ENCODE results near the gene SLC10A1.
"Not testable (repeated sequence)": the region's sequence is repeated elsewhere in the genome, so short reads cannot be mapped to it uniquely, and the experiment has no call there.

Gene SLC10A1

DNA sequence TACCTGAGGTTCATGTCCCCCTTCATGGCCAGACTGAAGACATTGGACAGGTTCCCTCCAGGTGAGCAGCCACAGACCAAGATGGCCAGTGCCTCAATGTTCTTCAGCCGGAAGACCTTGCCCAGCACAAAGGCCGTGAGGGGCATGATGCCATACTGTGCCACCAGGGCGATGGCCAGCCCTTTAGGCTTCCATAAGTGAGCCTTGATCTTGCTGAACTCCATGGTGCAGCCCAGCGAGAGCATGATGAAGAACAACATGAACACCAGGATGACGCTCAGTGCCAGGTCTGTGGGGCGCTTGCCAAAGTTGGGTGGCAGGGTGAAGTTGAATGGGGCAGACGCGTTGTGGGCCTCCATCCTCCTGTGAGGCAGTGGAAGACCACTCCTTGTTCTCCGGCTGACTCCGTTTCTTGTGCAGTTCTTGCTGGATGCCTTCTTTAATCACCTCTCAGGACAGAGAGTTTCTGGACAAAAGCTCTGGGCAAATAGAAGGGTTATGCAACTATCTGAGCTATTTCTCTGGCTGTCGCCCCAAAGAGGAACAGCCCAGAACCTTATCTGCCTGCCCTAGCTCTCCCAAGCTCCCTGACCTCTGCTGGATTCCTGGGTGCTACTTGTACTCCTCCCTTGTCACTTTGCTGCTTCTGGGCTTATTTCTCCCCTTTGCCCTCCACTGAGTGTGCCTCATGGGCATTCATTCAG is at the start of gene SLC10A1:
TSS of gene SLC10A1 (minus strand) at position 445 of the 704 bp plus-strand sequence. CDS start at position 359, 86 bp downstream.
- no peak for DNase-seq

DNA sequence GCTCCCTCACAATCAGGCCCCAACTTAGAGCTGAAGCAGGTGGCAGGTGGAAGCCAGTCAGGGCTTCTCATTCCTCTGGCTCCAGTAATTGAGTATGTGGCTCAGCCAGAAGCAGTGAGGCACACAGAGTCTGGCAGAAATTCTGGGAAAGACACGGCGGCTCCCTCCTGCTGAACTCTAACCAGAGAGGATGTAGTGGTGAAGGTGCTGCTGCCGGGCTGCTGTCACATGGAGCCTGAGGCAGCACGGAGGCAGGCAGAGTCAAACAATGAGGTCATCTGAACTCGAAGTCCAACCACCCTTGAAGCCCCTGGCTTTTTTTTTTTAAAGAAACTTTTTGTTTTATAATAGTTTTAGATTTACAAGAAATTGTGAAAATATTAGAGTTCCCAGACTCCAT is 48.7 kb upstream of the SLC10A1 start:
- DNase-seq: no peak

DNA sequence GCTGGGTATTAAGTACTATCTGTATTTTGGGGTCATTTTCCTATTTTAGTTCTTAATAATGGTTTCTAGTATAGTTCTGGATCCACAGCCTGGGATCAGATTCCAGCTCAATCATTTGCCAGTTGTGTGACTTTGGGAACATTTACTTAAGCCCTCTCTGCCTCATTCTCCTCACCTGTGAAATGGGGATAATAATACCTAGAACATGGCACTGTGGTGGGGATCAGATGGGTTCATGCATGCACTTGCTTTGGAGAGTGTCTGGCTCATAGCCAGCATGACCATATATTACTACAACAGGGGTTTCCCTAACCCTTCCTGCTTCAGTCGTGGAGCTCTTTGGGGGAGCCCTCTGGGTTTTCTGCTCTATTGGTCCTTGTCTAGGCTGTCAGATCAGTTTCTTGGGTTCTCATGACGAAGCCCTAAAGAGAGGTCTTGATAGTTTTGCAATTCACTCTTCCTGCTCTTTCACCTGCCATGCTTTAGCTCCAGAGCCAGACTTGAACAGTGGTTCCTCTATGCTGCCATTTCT is 48.1 kb upstream of the SLC10A1 start:
- no peak for DNase-seq

DNA sequence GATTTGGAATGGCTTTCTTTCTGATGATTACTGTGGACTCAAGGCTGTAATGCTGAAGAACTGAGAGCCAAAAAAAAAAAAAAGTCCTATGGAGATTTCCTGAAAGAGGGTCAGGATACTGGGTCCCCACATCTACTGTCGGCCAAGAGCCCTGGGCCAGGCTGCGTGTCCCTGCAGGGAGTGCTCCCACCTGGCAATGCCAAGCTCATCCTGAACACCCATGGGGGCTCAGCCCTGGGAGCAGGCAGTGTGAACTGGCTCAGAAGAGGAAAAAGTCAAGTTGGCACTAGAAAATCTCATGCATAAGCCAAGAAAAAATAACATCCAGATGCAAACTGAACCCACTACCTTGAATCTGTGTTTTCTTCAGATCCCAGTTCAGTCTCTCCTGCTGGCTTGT is 47.1 kb upstream of the SLC10A1 start:
- DNase-seq: no peak

DNA sequence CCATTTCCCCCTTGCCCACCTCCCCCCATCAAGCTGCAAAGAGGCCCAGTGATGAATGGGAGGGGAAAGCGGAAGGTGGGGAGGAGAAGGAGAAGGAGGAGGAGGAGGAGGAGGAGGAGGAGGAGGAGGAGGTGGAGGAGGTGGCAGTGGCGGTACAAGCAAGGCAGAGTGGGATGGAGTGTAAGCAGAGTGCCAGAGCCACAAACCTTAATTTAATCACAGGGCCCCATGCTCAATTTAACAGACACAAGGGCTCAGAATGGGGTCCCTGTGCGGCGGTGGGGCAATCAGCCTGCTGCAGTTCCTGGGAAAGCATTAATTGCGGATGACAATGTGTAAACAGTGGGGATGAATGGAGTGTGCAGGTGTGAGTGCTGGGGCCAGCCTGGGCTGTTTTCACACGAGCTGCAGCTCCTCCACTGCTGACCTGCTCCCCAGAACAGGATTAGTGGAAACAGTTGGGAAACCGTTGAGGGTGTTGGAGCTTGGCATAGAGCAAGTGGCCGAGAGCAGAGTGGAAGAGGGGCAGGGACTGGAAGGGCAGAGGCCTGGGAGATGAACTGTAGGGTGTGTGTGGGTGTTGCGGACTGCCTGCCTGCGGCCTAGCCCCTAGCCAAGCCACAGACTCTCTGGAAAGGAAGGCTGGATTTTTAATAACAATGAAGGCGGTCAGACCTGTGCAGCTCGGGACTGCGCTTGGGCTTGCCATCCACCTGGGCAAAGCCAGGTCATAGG is 45.8 kb upstream of the SLC10A1 start:
- no peak for DNase-seq

DNA sequence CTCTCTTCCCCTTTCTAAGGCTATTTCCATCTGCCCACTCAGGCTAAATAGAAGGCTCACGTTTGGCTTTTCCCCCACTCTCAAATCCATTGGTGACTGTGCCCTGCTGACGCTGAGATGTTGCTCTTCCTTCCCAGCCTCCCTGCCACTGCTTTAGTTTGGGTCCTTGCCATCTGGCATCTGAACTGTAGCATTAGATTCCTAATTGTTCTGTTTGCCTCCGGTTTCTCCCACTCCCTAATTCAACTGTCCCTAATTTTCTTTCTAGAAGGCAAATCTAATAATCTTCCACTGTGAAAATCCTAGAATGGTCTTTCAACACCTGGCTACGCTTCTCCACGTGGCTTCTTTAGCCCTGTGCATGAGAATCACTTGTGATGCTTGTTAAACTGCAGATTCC is 44.6 kb upstream of the SLC10A1 start:
- DNase-seq: no peak

DNA sequence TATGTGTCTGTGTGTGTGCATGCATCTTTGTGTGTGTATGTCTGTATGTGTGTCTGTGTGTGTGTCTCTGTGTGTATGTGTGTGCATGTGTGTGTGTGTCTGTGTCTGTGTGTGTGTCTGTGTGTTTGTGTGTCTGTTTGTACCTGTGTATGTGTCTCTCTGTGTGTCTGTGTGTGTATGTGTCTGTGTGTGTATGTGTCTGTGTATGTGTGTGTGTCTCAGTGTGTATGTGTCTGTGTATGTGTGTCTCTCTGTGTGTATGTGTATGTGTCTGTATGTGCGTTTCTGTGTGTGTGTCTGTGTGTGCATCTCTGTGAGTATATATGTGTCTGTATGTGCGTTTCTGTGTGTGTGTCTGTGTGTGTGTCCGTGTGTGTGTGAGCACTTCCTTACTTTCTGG is 42.6 kb upstream of the SLC10A1 start:
- no peak for DNase-seq

DNA sequence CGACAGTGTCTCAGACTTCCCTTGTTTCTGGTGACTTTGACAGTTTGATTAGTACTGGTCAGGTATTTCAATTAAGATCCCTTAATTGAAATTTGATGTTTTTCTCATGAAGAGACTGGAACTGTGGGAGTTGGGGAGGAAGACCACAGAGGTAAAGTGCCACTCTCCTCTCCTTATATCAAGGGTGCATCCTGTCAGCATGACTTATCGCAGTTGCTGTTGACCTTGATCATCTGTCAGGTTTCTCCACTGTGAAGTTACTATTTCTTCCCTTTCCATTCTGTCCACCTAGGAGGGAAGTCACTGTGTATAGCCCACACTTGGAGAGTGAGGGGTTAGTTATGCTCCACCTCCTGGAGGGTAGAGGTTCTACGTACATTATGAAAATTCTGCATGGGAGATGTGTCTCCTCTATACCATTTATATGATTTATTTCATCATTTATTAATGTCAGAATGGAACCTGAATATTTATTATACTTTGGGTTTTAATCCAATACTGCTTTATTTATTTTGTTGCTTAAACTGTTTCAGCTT is 41.9 kb upstream of the SLC10A1 start:
- DNase-seq: no peak

DNA sequence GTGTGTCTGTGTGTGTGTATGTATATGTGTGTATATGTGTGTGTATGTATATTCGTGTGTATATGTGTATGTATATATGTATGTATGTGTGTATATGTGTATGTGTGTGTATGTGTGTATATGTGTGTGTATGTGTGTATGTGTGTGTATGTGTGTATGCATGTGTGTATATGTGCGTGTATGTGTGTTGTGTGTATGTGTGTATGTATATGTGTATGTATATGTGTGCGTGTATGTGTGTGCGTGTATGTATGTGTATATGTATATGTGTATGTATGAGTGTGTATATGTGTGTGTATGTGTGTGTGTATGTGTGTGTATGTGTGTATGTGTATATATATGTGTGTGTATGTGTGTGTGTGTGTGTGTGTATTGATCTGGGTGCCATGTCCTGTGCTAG is 31.8 kb upstream of the SLC10A1 start:
- DNase-seq: no peak

DNA sequence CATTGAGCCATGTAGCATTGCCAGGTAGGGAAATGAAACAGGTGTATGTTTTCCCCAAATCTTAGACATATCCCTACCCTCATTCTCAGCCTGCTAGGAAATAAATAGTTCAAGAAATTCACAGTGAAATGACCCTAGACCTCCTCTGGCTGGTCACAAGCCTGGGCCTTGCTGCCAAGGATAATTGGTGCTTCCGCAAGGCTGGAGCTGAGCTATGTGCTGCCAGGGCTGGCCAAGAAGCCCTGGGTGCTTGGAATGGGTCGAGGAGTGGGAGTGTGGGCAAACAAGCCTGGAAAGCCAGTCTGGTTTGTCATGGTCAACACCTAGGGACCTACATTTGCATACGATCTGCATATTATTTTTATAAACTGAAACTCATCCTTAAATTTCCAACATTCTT is 31.3 kb upstream of the SLC10A1 start:
- DNase-seq: no peak

DNA sequence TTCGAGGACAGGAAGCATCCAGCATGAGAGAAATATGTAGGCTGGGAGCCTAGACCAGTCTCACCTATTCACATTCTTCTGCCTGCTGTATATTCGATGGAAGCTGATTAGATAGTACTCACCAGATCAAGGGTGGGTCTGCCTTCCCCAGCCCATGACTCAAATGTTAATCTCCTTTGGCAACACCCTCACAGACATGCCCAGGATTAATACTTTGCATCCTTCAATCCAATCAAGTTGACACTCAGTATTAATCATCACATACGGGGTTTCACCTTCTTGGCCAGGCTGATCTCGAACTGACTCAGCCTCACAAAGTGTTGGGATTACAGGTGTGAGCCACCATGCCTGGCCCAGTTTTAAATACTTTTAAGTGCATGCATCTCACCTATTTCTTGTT is 30.5 kb upstream of the SLC10A1 start:
- DNase-seq: no peak

DNA sequence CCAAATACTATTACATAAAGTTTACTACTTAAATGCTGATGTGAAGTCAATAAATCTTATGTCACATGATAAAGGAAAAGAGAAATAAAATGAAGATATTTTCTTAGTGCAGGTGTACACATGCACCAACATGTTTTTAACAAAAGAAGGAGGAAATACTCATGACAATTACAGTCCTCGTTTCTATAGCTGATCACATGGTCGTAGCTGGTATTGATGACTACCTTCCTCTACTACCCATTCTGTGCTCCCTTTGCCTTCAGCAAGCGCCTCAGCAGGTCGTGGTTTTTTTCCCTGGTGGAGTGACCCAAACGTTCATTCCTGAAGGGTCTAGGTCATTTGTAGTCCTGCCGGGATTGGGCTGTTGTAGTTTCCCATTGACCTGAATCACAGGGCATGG is 25.4 kb upstream of the SLC10A1 start:
- no peak for DNase-seq

DNA sequence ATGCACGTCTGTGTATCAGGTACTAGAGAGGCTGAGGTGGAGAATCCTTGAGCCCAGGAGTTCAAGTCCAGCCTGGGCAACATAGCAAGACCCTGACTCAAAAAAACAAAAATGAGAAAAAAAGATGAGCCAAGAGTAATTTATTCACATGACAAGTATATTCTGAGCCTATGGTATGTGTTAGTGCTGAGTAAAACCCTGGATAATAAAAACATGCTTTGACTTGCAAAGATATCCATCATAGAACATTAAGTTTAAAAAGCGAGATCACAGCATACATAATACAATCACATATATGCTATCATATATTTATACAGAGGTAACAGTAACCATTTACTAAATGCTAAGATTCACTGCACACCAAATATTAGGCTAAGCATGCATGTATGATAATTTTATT is 23.9 kb upstream of the SLC10A1 start:
- DNase-seq: no peak

DNA sequence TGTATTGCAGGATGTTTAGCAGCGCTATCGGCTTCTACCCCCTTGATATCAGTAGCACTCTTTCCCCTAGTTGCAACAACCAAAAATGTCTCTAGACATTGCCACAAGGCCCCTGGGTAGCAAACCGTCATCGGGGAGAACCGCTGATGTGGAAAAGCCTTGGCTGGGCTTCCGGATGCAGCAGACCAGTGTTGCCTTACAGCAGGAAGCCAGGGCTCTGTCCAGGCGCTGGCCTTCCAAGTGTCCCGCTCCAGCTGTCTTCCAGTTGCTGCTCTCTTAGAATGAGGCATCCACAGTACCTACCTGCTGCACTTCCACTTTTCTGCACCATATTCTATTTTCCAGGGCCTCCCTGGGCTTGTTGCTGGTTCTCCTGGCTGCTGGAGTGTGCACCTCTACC is 22.6 kb upstream of the SLC10A1 start:
- no peak for DNase-seq

DNA sequence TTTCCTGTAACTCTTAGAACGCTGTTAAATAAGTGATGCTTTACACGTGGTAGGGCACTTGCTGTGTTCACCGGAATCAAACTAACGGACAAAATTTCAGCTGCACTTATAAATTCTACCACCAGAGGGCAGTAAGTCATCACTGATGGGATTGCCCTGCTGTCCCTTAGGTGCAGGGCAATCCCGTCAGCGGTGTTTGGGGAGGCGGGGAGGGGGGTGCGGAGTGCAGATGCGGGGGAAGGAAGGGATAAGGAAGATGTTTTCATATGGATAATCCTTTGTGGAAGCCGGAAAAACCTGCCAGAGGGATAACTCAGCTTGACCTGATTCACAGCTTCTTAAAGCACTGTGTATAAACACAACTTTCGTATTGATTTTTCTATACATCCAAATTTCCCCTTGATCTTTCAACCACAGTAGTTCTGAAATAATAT is 21.7 kb upstream of the SLC10A1 start:
- peak; percentile 59 for DNase-seq

DNA sequence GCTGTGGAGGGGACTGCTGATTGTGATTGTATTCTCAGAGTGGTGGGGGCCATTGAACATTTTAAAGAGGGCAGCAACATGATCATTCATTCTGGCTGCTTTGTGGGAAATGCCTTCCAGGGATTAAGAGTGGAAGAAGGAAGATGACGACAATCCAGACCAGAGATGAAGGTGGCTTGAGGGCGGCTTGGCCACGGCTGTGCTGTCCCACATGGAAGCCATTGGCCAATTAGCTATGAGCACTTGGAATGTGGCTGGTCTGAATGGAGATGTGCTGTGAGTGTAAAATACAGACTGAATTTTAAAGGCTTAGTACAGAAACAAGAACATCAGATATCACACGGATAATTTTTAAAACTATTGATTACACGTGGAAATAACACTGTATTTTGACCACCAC is 19.2 kb upstream of the SLC10A1 start:
- no peak for DNase-seq

DNA sequence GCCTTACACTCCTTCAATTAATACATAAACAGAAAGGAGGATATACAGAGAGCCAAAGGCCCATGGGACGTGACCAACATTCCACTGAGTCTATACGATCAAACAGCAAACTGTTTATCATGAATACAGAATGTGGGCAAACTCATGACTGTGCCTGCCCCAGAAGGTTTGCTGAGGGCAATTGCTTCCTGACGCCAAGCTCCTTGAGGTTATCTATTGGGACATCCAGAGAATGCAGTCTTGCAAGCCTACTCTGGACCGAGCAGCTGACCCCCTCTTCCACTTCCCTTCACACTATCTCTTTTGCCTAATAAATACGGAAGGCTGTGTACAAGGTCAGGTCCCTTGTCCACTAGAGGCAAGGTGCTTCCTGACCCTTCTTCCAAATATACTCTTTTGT is 18.5 kb upstream of the SLC10A1 start:
- no peak for DNase-seq

DNA sequence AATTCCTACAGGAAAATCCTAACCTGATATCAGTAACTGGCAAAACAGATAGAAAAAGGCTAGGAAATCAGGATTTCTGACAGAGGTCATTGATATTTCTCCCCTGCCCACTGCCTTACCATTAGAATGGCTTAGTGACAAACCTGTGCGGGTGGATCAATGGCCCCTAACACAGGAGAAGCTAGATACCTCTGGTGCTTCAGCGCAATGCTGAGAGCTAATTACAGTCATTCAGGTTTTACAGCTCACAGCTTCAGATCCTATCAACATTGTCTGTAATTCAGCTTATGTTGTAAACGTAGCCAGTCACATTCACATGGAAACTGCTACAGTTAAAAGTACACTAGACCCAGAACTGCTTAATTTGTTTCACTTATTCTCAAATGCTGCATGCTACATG is 17.4 kb upstream of the SLC10A1 start:
- no peak for DNase-seq

DNA sequence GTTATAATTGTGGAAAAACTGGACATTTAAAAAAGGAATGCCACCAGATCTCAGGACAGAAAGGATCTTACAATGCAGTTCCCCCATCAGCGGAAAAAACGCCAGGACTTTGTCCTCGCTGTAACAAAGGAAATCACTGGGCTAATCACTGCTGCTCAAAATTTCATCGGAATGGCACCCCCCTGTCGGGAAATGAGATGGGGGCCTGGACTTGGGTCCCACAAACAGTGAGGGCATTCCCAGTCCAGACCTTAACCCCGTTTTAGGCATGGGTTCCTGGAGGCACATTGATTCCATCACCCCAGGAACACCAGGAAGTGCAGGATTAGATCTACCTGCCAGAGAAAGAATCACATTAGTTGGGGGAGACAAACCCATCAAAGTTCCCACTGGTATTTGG is 16.3 kb upstream of the SLC10A1 start:
- DNase-seq: not testable (repeated sequence)

DNA sequence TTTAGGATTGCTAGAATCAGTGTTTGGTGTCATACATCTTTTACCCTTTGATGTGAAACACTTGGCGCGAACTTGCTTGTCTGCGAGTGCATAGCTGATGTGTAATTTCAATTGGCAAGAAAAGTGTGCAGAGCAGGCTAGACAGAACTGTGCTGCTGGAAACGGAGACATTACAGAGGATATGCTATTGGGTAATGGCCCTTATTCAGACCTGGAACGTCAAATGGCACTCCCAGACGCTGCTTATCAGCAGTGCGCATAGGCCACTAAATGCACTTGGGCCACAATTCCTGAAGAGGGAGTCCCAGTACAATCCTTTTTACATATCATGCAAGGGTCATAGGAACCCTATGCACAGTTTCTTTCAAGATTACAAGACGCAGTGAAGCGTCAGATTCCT is 15.7 kb upstream of the SLC10A1 start:
- no peak for DNase-seq

DNA sequence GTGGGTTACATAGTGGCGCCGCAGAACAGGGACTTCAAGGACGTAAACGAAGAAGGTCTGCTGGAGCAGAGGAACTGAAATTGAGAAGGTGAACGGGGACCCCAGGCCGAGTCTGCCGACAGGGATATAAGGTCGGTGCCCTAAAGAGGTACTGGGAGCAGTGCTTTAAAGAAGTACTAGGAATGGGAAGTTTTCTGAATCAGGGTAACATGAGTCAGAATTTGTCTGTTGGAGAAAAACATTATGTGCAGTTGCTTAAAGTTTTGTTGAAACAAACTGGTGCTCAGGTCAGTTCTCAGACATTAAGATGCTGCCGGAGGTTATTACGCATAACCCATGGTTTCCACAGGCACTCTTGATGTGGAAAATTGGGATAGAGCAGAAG is 14.8 kb upstream of the SLC10A1 start:
- no peak for DNase-seq

DNA sequence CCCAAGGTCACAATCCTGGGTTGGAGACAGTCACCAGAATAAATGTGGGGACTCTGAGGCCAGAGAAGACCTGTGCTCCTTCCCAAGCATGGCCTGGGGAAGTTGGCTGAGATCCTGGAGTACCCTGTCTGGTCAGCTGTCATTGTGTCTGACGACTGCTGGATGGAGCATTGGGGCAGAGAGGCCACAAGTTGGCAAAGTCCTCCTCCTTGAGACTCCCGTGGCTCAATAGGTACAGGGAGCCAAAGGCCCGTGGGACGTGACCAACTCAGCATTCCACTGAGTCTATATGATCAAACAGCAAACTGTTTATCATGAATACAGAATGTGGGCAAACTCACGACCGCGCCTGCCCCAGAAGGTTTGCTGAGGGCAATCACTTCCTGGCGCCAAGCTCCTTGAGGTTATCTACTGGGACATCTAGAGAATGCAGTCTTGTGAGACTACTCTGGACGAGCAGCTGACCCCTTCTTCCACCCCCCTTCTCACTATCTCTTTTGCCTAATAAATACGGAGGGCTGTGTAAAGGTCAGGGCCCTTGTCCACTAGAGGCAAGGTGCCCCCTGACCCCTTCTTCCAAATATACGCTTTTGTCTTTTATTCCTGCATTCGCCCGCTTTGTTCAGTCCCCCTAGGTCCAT is 14.3 kb upstream of the SLC10A1 start:
- no peak for DNase-seq

DNA sequence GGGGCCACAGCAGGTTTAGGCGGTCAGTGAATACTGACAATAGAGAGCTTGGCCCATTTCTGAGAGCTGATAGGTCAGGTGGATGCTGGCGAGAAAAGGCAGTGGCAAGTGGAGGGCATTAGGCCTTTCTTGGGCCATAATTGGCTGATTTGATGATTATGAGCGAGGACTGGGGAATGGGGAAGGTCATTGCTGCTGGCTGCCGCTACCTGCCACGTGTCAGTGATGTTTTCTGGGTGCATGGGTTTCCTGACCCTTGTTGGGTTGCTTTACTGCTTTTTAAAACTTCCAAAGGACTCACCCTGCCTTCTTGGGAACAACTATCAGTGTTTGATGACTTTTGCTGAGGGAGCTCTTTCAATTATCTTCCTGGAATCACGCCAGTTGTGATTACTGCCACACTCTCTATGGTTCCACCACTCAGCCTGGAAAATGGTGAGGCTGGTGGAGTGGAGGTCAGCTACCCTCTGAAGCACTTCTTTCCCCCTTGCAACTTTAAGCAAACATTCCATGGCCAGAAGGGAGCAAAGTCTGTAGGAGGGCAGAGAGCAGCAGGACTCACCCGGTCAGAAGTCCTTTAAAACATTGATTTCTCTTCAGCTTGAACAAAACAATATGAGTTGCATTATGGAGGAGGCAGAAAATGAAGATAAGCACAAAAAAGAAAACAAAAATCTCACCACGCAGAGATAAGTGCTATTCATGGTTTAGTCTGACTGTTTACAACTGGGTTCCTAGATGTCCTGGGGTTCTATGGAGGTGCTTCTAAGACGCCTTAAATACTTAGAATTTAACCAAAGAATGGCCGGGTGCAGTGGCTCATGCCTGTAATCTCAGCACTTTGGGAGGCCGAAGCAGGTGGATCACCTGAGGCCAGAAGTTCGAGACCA is 12.1 kb upstream of the SLC10A1 start:
- DNase-seq: no peak

Data from fibroblast of upper back skin (primary cell).